Erythroblast (primary cell): ENCODE data around the gene CLTB.

ENCODE experiments used
- GATA1 ChIP-seq: IDR thresholded peaks from 2 replicates; pipeline ENCODE4 v1.6.1; 2011; ENCODE audit warnings: low read depth, mild to moderate bottlenecking, control low read depth, low read length, moderate library complexity
- POLR2A ChIP-seq: IDR thresholded peaks from 2 replicates; pipeline ENCODE4 v1.6.1; 2011; ENCODE audit warnings: mild to moderate bottlenecking, low read length

- TF ChIP-seq POLR2A (no peak), GATA1 (no peak)
These were observed 25.6 kb upstream of the CLTB start for GRCh38 chr5:176441921-176442323.
